H9 (cell line): ENCODE measurements around the gene SLC35F2. TPM values are rescaled to one million over a fixed set of nuclear protein-coding genes. Genes with fewer than 3 reads are reported as not detected.

Experiments used
- DNase-seq: peaks from one replicate; pipeline ENCODE4 v3.0.0-alpha.2; 2017
- H2AFZ ChIP-seq: one replicate; pipeline ENCODE4 v1.6.1; 2013; ENCODE audit warnings: mild to moderate bottlenecking, low read length, control low read depth, moderate library complexity
- H2AK5ac ChIP-seq: 2 replicates; pipeline ENCODE4 v1.6.1; 2013; ENCODE audit warnings: low read length, control low read depth, mixed read lengths; ENCODE audit not compliant: insufficient read length
- H2BK120ac ChIP-seq: one replicate; pipeline ENCODE4 v1.6.1; 2013; ENCODE audit warnings: low read depth, mild to moderate bottlenecking, low read length, control low read depth, inconsistent platforms; ENCODE audit not compliant: poor library complexity, severe bottlenecking
- H2BK12ac ChIP-seq: 2 replicates; pipeline ENCODE4 v1.6.1; 2013; ENCODE audit warnings: low read length, control low read depth, mixed read lengths, low read depth; ENCODE audit not compliant: insufficient read length
- H2BK15ac ChIP-seq: 2 replicates; pipeline ENCODE4 v1.6.1; 2013; ENCODE audit warnings: low read depth, low read length, control low read depth
- H2BK20ac ChIP-seq: one replicate; pipeline ENCODE4 v1.6.1; 2013; ENCODE audit warnings: low read depth, mild to moderate bottlenecking, low read length, control low read depth, inconsistent platforms; ENCODE audit not compliant: poor library complexity, severe bottlenecking
- H2BK5ac ChIP-seq: 2 replicates; pipeline ENCODE4 v1.6.1; 2013; ENCODE audit warnings: low read length, control low read depth, mixed read lengths; ENCODE audit not compliant: insufficient read length
- H3K14ac ChIP-seq: 2 replicates; pipeline ENCODE4 v1.6.1; 2013; ENCODE audit warnings: low read length, control low read depth; ENCODE audit not compliant: insufficient read depth
- H3K18ac ChIP-seq: 2 replicates; pipeline ENCODE4 v1.6.1; 2013; ENCODE audit warnings: low read depth, mild to moderate bottlenecking, mixed read lengths, low read length, control low read depth; ENCODE audit not compliant: insufficient read length
- H3K23ac ChIP-seq: 2 replicates; pipeline ENCODE4 v1.6.1; 2013; ENCODE audit warnings: low read length, control low read depth, mixed read lengths, low read depth; ENCODE audit not compliant: insufficient read length
- H3K23me2 ChIP-seq: 2 replicates; pipeline ENCODE4 v1.6.1; 2013; ENCODE audit warnings: low read depth, mild to moderate bottlenecking, mixed read lengths, low read length, control low read depth; ENCODE audit not compliant: insufficient read length, poor library complexity, severe bottlenecking
- H3K27ac ChIP-seq: 2 replicates; pipeline ENCODE4 v1.5.1; 2013; ENCODE audit warnings: low read length, control low read depth, mixed read lengths, low read depth; ENCODE audit not compliant: insufficient read length
- H3K27me3 ChIP-seq: 2 replicates; pipeline ENCODE4 v1.6.1; 2013; ENCODE audit warnings: low read length, control low read depth, inconsistent platforms; ENCODE audit not compliant: insufficient read depth
- H3K4ac ChIP-seq: 2 replicates; pipeline ENCODE4 v1.6.1; 2013; ENCODE audit warnings: low read depth, mild to moderate bottlenecking, control low read depth, inconsistent platforms, low read length, moderate library complexity
- H3K4me1 ChIP-seq: 2 replicates; pipeline ENCODE4 v1.6.1; 2013; ENCODE audit warnings: low read length, control low read depth, inconsistent platforms; ENCODE audit not compliant: insufficient read depth
- H3K4me2 ChIP-seq: 2 replicates; pipeline ENCODE4 v1.6.1; 2013; ENCODE audit warnings: low read length, control low read depth, mixed read lengths; ENCODE audit not compliant: insufficient read length, insufficient read depth
- H3K56ac ChIP-seq: 2 replicates; pipeline ENCODE4 v1.6.1; 2013; ENCODE audit warnings: low read depth, mild to moderate bottlenecking, mixed read lengths, low read length, control low read depth; ENCODE audit not compliant: insufficient read length
- H3K79me1 ChIP-seq: 2 replicates; pipeline ENCODE4 v1.6.1; 2013; ENCODE audit warnings: low read depth, mild to moderate bottlenecking, moderate library complexity, low read length, control low read depth, inconsistent platforms; ENCODE audit not compliant: insufficient read depth, poor library complexity, severe bottlenecking
- H3K79me2 ChIP-seq: 2 replicates; pipeline ENCODE4 v1.6.1; 2013; ENCODE audit warnings: low read length, control low read depth, inconsistent platforms; ENCODE audit not compliant: insufficient read depth
- H3K9ac ChIP-seq: 2 replicates; pipeline ENCODE4 v1.6.1; 2013; ENCODE audit warnings: low read length, control low read depth, mixed read lengths; ENCODE audit not compliant: insufficient read length; ENCODE audit errors: extremely low read depth
- H3K9me3 ChIP-seq: one replicate; pipeline ENCODE4 v1.6.1; 2013; ENCODE audit warnings: low read depth, low read length, inconsistent platforms; ENCODE audit not compliant: control insufficient read depth
- H3T11ph ChIP-seq: one replicate; pipeline ENCODE4 v1.6.1; 2013; ENCODE audit warnings: mild to moderate bottlenecking, low read length, control low read depth, inconsistent platforms
- H4K20me1 ChIP-seq: one replicate; pipeline ENCODE4 v1.6.1; 2013; ENCODE audit not compliant: control insufficient read depth, insufficient read length, insufficient read depth
- H4K5ac ChIP-seq: 2 replicates; pipeline ENCODE4 v1.6.1; 2013; ENCODE audit warnings: low read depth, mild to moderate bottlenecking, mixed read lengths, low read length, control low read depth; ENCODE audit not compliant: insufficient read length
- H4K8ac ChIP-seq: replicated peaks from 2 replicates; pipeline ENCODE4 v1.6.1; 2013; ENCODE audit warnings: low read length, control low read depth, mixed read lengths, low read depth; ENCODE audit not compliant: insufficient read length
- H4K91ac ChIP-seq: 2 replicates; pipeline ENCODE4 v1.6.1; 2013; ENCODE audit warnings: low read depth, mild to moderate bottlenecking, moderate library complexity, mixed read lengths, low read length, control low read depth; ENCODE audit not compliant: insufficient read length
- H3K27ac Mint-ChIP-seq, 3 experiments: 2 replicates in 2 of 3; 3 replicates in 1 of 3; pipeline ENCODE4 v1.8.0; 2020 to 2021; ENCODE audit warnings: mixed read lengths in 3 of 3, mild to moderate bottlenecking in 1 of 3, moderate library complexity in 1 of 3
- H3K27me3 Mint-ChIP-seq: 2 replicates; pipeline ENCODE4 v1.8.0; 2021; ENCODE audit warnings: low read depth, mild to moderate bottlenecking, moderate library complexity, mixed read lengths
- H3K36me3 Mint-ChIP-seq, 3 experiments: 2 replicates in 2 of 3; 3 replicates in 1 of 3; pipeline ENCODE4 v1.8.0; 2020 to 2021; ENCODE audit warnings: low read depth in 3 of 3, mixed read lengths in 3 of 3; ENCODE audit not compliant: insufficient read depth in 1 of 3
- H3K4me1 Mint-ChIP-seq, 2 experiments: 2 replicates each; pipeline ENCODE4 v1.8.0; 2020; ENCODE audit warnings: mixed read lengths in 2 of 2
- H3K4me3 Mint-ChIP-seq, 2 experiments: 2 replicates in 1 of 2; 3 replicates in 1 of 2; pipeline ENCODE4 v1.8.0; 2020 to 2021; ENCODE audit warnings: mild to moderate bottlenecking in 2 of 2, mixed read lengths in 2 of 2, moderate library complexity in 1 of 2
- H3K9me3 Mint-ChIP-seq, 2 experiments: 2 replicates in 1 of 2; 3 replicates in 1 of 2; pipeline ENCODE4 v1.8.0; 2020; ENCODE audit warnings: mild to moderate bottlenecking in 2 of 2, mixed read lengths in 2 of 2, moderate library complexity in 1 of 2
- WGBS: extraction: QIAGEN DNeasy Blood & Tissue Kit; methylation state at CpG from one replicate; pipeline ENCODE4 v1.1.7; 2013; ENCODE audit warnings: missing lambda C conversion rate, low lambda C conversion rate, mixed read lengths; ENCODE audit not compliant: insufficient read length; ENCODE audit errors: extremely low coverage; 5-methylcytosine and 5-hydroxymethylcytosine counted together
- total RNA-seq: library from RNA; stranded (reverse); gene quantifications from 2 replicates; pipeline ENCODE4 v1.2.1, GENCODE V29; 2021
- TF ChIP-seq, protein P1 (sequence below): fragments of 200-600 bp; sonication (generic); conservative IDR thresholded peaks from 3 replicates; pipeline ENCODE4 v1.8.0; 2021; ENCODE audit warnings: antibody characterized with exemption, mild to moderate bottlenecking

SLC35F2 gene
- total RNA-seq, 1 experiment from 2014 or later: 24.0 TPM

- no peak overlapping the region for H3T11ph ChIP-seq
- no peak for DNase-seq
- H3K9me3 Mint-ChIP-seq: no peaks in the 10 kb centered on the region
- no peak overlapping the region for H3K27ac Mint-ChIP-seq
- H3K18ac ChIP-seq: no peak overlapping the region
- TF ChIP-seq, protein P1, sequence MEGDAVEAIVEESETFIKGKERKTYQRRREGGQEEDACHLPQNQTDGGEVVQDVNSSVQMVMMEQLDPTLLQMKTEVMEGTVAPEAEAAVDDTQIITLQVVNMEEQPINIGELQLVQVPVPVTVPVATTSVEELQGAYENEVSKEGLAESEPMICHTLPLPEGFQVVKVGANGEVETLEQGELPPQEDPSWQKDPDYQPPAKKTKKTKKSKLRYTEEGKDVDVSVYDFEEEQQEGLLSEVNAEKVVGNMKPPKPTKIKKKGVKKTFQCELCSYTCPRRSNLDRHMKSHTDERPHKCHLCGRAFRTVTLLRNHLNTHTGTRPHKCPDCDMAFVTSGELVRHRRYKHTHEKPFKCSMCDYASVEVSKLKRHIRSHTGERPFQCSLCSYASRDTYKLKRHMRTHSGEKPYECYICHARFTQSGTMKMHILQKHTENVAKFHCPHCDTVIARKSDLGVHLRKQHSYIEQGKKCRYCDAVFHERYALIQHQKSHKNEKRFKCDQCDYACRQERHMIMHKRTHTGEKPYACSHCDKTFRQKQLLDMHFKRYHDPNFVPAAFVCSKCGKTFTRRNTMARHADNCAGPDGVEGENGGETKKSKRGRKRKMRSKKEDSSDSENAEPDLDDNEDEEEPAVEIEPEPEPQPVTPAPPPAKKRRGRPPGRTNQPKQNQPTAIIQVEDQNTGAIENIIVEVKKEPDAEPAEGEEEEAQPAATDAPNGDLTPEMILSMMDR: no peak
- H3K23me2 ChIP-seq: no peaks in the 10 kb centered on the region
- no peak overlapping the region for H2BK12ac ChIP-seq
- peaks cover 0 to 2% of the 10 kb centered on the region in 2 experiments; a peak in 1 of 4 replicates for H3K4me1 Mint-ChIP-seq
- no peak overlapping the region for H3K4me2 ChIP-seq
- H3K27ac ChIP-seq: no peak overlapping the region
- no peak overlapping the region for H3K9ac ChIP-seq
- H4K91ac ChIP-seq: no peak overlapping the region
- H3K79me2 ChIP-seq: no peaks in the 10 kb centered on the region
- no peak overlapping the region for H3K56ac ChIP-seq
- no peak overlapping the region for H2BK5ac ChIP-seq
- no peak overlapping the region for H3K23ac ChIP-seq
- no peak overlapping the region for H2BK120ac ChIP-seq
- no peaks in the 10 kb centered on the region for H3K27me3 ChIP-seq
- WGBS: no CpG with 5 or more reads among the region's 15 CpGs
- no peaks in the 10 kb centered on the region for H3K36me3 Mint-ChIP-seq
- no peak overlapping the region for H3K4ac ChIP-seq
- no peak overlapping the region for H4K5ac ChIP-seq
- H4K8ac ChIP-seq: no peak overlapping the region
- H3K4me3 Mint-ChIP-seq: no peak overlapping the region
- no peak overlapping the region for H2AK5ac ChIP-seq
- H3K4me1 ChIP-seq: no peaks in the 10 kb centered on the region
- no peaks in the 10 kb centered on the region for H3K9me3 ChIP-seq
- H3K27me3 Mint-ChIP-seq: no peaks in the 10 kb centered on the region; the same call in 1 of the 2 replicates
- no peak overlapping the region for H2AFZ ChIP-seq
- no peak overlapping the region for H3K14ac ChIP-seq
- no peak overlapping the region for H2BK20ac ChIP-seq
- no peaks in the 10 kb centered on the region for H3K79me1 ChIP-seq
- H4K20me1 ChIP-seq: no peaks in the 10 kb centered on the region
- no peak overlapping the region for H2BK15ac ChIP-seq
These were observed 108.3 kb downstream of the SLC35F2 start for GRCh38 chr11:107750313-107750712.
